ENCODE results near the gene P2RX1. TPM values are rescaled to one million over a fixed set of nuclear protein-coding genes. Genes with fewer than 3 reads are reported as not detected.

Gene P2RX1
- total and polyA plus RNA-seq, 8 donors, result 17.7 to 41.8 (median 24.9) TPM

GRCh38 chr17:3889325-3890012 lies 26.8 kb downstream of the P2RX1 start:
- H3K9me3 ChIP-seq, result no peaks in the 10 kb centered on the region
- H3K4me3 ChIP-seq, result no peak overlapping the region
- TF ChIP-seq CTCF (IDR thresholded peaks at IDR 0.05), result no peak
- WGBS, 2 donors, result 85 to 86% methylated on average over 17 of the region's 17 CpGs
- FAIRE-seq (no peak), ATAC-seq (no peak), DNase-seq (no peak)
- H3K4me1 ChIP-seq, result peaks cover 11 to 25% (median 11%) of the 10 kb centered on the region in 3 donors
- intact Hi-C loops (cut with DNase I), result no loop called here
- no peaks in the 10 kb centered on the region for H3K27me3 ChIP-seq
- H3K36me3 ChIP-seq, result no peaks in the 10 kb centered on the region
- H3K27ac ChIP-seq, result peak overlapping the region in 1 of 4 donors; percentile 12

GRCh38 chr17:3888343-3889171 lies 27.7 kb downstream of the P2RX1 start:
- TF ChIP-seq CTCF (IDR thresholded peaks at IDR 0.05), result no peak
- Histone ChIP-seq H3K27ac (peak overlapping the region in 2 of 4 donors; percentile 15 to 29), H3K27me3 (no peaks in the 10 kb centered on the region), H3K9me3 (no peaks in the 10 kb centered on the region), H3K4me1 (peaks cover 2 to 15% (median 2%) of the 10 kb centered on the region in 3 donors), H3K4me3 (no peak overlapping the region), H3K36me3 (no peaks in the 10 kb centered on the region)
- ATAC-seq (peak in 2 of 4 donors; percentile 2 to 17), DNase-seq (no peak), FAIRE-seq (no peak)
- WGBS, 2 donors, result 76 to 79% methylated on average over 47 to 50 of the region's 50 CpGs
- intact Hi-C loops (cut with DNase I), result no loop called here

- no peaks in the 10 kb centered on the region for H3K36me3 ChIP-seq
- intact Hi-C loops (cut with DNase I), result no loop called here
- no peaks in the 10 kb centered on the region for H3K27me3 ChIP-seq
- no peak for FAIRE-seq
- no peak overlapping the region for H3K4me3 ChIP-seq
- 69 to 82% methylated on average over 9 of the region's 9 CpGs for WGBS, 2 donors
- ATAC-seq, result no peak
- no peak for DNase-seq
- TF ChIP-seq CTCF (IDR thresholded peaks at IDR 0.05), result no peak
- peak overlapping the region in 2 of 4 donors; percentile 39 to 42 for H3K27ac ChIP-seq
- H3K4me1 ChIP-seq, result peaks cover 0 to 15% (median 0%) of the 10 kb centered on the region in 3 donors
- no peaks in the 10 kb centered on the region for H3K9me3 ChIP-seq
These were observed 28.5 kb downstream of the P2RX1 start for GRCh38 chr17:3887804-3888203.

GRCh38 chr17:3887394-3887793 lies 28.9 kb downstream of the P2RX1 start:
- WGBS, 2 donors, result 79 to 83% methylated on average over 2 of the region's 2 CpGs
- no peaks in the 10 kb centered on the region for H3K27me3 ChIP-seq
- H3K36me3 ChIP-seq, result no peaks in the 10 kb centered on the region
- intact Hi-C loops (cut with DNase I), result no loop called here
- TF ChIP-seq CTCF (IDR thresholded peaks at IDR 0.05), result no peak
- FAIRE-seq (no peak), ATAC-seq (no peak), DNase-seq (no peak)
- H3K4me3 ChIP-seq, result no peak overlapping the region
- H3K9me3 ChIP-seq, result no peaks in the 10 kb centered on the region
- H3K4me1 ChIP-seq, result peaks cover 0 to 15% (median 0%) of the 10 kb centered on the region in 3 donors
- H3K27ac ChIP-seq, result peak overlapping the region in 2 of 4 donors; percentile 39 to 42
